WTC11 (cell line): ENCODE data around the gene UGT1A9. TPM values are rescaled to one million over a fixed set of nuclear protein-coding genes. Genes with fewer than 3 reads are reported as not detected.

Experiments used
- ATAC-seq: fragments of 200-7000 bp; cut with Tn5 transposase; 2 replicates; pipeline ENCODE4 v1.10.0; 2021; ENCODE audit warnings: mild to moderate bottlenecking, moderate library complexity
- CTCF ChIA-PET: fragments of 300-600 bp; sonication (Branson Sonifier 250); formaldehyde crosslinking; loops from one replicate; lab custom pipeline; 2021; ENCODE audit warnings: antibody characterized with exemption; lab: Charles Lee
- POLR2A ChIA-PET: fragments of 350-600 bp; sonication (Branson Sonifier 250); formaldehyde crosslinking; loops from one replicate; lab custom pipeline; 2021; ENCODE audit warnings: antibody characterized with exemption; lab: Charles Lee
- DNase-seq: peaks from one replicate; pipeline ENCODE4 v3.0.0; 2021; ENCODE audit warnings: low spot score
- H3K27ac Mint-ChIP-seq: 2 replicates; pipeline ENCODE4 v1.8.0; 2021; ENCODE audit warnings: mixed read lengths
- H3K27me3 Mint-ChIP-seq: 2 replicates; pipeline ENCODE4 v1.8.0; 2021; ENCODE audit warnings: low read depth, mild to moderate bottlenecking, moderate library complexity, mixed read lengths
- H3K36me3 Mint-ChIP-seq: 2 replicates; pipeline ENCODE4 v1.8.0; 2021; ENCODE audit warnings: mixed read lengths
- H3K4me1 Mint-ChIP-seq: 2 replicates; pipeline ENCODE4 v1.8.0; 2022; ENCODE audit warnings: mixed read lengths
- H3K4me3 Mint-ChIP-seq: 2 replicates; pipeline ENCODE4 v1.8.0; 2021; ENCODE audit warnings: mild to moderate bottlenecking, moderate library complexity, mixed read lengths
- H3K9me3 Mint-ChIP-seq: 2 replicates; pipeline ENCODE4 v1.8.0; 2021; ENCODE audit warnings: mixed read lengths
- CREB1 ChIP-seq: sonication (generic); formaldehyde crosslinking; IDR thresholded peaks from 2 replicates; pipeline ENCODE4 v1.8.0; 2023; ENCODE audit warnings: mild to moderate bottlenecking, missing genetic modification reagents
- ELF4 ChIP-seq: sonication (generic); formaldehyde crosslinking; IDR thresholded peaks from 2 replicates; pipeline ENCODE4 v1.8.1; 2022; ENCODE audit warnings: low read depth, mild to moderate bottlenecking, moderate library complexity, missing genetic modification reagents
- ETV6 ChIP-seq: sonication (generic); formaldehyde crosslinking; IDR thresholded peaks from 2 replicates; pipeline ENCODE4 v1.8.1; 2022; ENCODE audit warnings: mild to moderate bottlenecking, missing genetic modification reagents
- FOXK1 ChIP-seq: sonication (generic); formaldehyde crosslinking; IDR thresholded peaks from 2 replicates; pipeline ENCODE4 v1.8.0; 2022; ENCODE audit warnings: mild to moderate bottlenecking, moderate library complexity, missing genetic modification reagents
- FOXP4 ChIP-seq: sonication (generic); formaldehyde crosslinking; IDR thresholded peaks from 2 replicates; pipeline ENCODE4 v1.8.0; 2022; ENCODE audit warnings: mild to moderate bottlenecking, missing genetic modification reagents
- GRHL2 ChIP-seq: fragments of 250-450 bp; sonication (Bioruptor Pico); IDR thresholded peaks from 2 replicates; pipeline ENCODE4 v1.8.0; 2022; ENCODE audit warnings: mild to moderate bottlenecking, moderate library complexity; ENCODE audit not compliant: insufficient replicate concordance, severe bottlenecking
- IRF2 ChIP-seq: sonication (generic); formaldehyde crosslinking; IDR thresholded peaks from 2 replicates; pipeline ENCODE4 v1.8.0; 2022; ENCODE audit warnings: low read depth, missing genetic modification reagents, borderline replicate concordance
- NFATC4 ChIP-seq: fragments of 250-450 bp; sonication (Bioruptor Pico); IDR thresholded peaks from 2 replicates; pipeline ENCODE4 v1.9.0; 2021; ENCODE audit warnings: mild to moderate bottlenecking
- PRDM15 ChIP-seq: sonication (generic); formaldehyde crosslinking; IDR thresholded peaks from 2 replicates; pipeline ENCODE4 v1.8.0; 2022; ENCODE audit warnings: missing genetic modification reagents
- SMAD4 ChIP-seq: sonication (generic); formaldehyde crosslinking; IDR thresholded peaks from 2 replicates; pipeline ENCODE4 v1.8.0; 2022; ENCODE audit warnings: mild to moderate bottlenecking, missing genetic modification reagents
- ZNF232 ChIP-seq: sonication (generic); formaldehyde crosslinking; IDR thresholded peaks from 2 replicates; pipeline ENCODE4 v1.8.0; 2022; ENCODE audit warnings: mild to moderate bottlenecking, missing genetic modification reagents
- ZNF263 ChIP-seq: sonication (generic); formaldehyde crosslinking; IDR thresholded peaks from 2 replicates; pipeline ENCODE4 v1.8.1; 2022; ENCODE audit warnings: low read depth, mild to moderate bottlenecking, moderate library complexity, missing genetic modification reagents
- ZNF317 ChIP-seq: sonication (generic); formaldehyde crosslinking; IDR thresholded peaks from 2 replicates; pipeline ENCODE4 v1.8.1; 2023; ENCODE audit warnings: low read depth, mild to moderate bottlenecking, moderate library complexity, missing genetic modification reagents, borderline replicate concordance
- total RNA-seq: library from RNA; stranded (reverse); gene quantifications from 3 replicates; pipeline ENCODE4 v1.2.3, GENCODE V29; 2021
- TF ChIP-seq, protein P1 (sequence below): sonication (generic); formaldehyde crosslinking; IDR thresholded peaks from 2 replicates; pipeline ENCODE4 v1.8.1; 2023; ENCODE audit warnings: mild to moderate bottlenecking, missing genetic modification reagents, borderline replicate concordance
- TF ChIP-seq, protein P2 (sequence below): sonication (generic); formaldehyde crosslinking; IDR thresholded peaks from 2 replicates; pipeline ENCODE4 v1.8.0; 2022; ENCODE audit warnings: mild to moderate bottlenecking, missing genetic modification reagents
- TF ChIP-seq, protein P3 (sequence below): sonication (generic); formaldehyde crosslinking; IDR thresholded peaks from 2 replicates; pipeline ENCODE4 v1.8.1; 2022; ENCODE audit warnings: missing genetic modification reagents, borderline replicate concordance
- TF ChIP-seq, protein P4 (sequence below): sonication (generic); formaldehyde crosslinking; IDR thresholded peaks from 2 replicates; pipeline ENCODE4 v1.8.0; 2023; ENCODE audit warnings: missing genetic modification reagents

Gene UGT1A9
- total RNA-seq, 1 experiment from 2014 or later = not detected

DNA sequence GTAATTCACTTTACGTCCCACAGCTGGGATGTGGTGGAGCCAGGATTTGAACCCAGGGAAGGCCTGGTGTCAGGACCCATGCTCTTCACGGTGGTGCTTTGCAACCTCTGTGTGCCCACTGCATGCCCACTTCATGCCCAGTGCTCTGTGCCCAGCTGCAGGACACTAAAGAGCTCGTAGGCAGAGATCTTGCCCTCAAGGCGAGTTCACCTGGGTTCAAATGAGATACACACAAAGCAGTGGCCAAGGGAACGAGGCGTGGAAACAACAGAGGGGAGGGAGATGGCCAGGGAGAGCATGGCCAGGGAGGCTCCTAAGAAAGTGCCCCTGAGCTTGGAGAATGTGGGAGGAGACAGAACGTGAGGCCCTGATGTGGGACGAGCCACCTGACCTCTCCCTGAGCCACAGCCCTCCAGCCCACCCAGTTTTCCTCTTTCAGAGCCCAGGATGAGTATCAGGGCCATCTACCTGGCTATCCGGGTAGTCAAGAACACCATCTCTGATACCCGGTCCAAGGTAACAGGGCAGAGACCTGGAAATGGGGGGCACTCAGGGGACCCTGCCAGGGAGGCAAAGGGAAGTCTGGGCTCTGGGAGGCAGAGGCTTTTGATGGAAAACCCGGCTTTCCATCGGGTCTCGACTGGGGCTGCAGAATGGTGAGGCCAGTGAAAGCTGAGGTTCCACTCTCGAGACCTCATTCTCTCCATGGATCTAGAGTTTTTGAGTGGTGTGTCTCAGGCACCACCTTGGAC is 126.8 kb downstream of the UGT1A9 start (continued):
- TF ChIP-seq, protein P1, sequence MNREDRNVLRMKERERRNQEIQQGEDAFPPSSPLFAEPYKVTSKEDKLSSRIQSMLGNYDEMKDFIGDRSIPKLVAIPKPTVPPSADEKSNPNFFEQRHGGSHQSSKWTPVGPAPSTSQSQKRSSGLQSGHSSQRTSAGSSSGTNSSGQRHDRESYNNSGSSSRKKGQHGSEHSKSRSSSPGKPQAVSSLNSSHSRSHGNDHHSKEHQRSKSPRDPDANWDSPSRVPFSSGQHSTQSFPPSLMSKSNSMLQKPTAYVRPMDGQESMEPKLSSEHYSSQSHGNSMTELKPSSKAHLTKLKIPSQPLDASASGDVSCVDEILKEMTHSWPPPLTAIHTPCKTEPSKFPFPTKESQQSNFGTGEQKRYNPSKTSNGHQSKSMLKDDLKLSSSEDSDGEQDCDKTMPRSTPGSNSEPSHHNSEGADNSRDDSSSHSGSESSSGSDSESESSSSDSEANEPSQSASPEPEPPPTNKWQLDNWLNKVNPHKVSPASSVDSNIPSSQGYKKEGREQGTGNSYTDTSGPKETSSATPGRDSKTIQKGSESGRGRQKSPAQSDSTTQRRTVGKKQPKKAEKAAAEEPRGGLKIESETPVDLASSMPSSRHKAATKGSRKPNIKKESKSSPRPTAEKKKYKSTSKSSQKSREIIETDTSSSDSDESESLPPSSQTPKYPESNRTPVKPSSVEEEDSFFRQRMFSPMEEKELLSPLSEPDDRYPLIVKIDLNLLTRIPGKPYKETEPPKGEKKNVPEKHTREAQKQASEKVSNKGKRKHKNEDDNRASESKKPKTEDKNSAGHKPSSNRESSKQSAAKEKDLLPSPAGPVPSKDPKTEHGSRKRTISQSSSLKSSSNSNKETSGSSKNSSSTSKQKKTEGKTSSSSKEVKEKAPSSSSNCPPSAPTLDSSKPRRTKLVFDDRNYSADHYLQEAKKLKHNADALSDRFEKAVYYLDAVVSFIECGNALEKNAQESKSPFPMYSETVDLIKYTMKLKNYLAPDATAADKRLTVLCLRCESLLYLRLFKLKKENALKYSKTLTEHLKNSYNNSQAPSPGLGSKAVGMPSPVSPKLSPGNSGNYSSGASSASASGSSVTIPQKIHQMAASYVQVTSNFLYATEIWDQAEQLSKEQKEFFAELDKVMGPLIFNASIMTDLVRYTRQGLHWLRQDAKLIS = no peak
- TF ChIP-seq, protein P2, sequence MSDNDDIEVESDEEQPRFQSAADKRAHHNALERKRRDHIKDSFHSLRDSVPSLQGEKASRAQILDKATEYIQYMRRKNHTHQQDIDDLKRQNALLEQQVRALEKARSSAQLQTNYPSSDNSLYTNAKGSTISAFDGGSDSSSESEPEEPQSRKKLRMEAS = no peak
- TF ChIP-seq IRF2 (CRISPR knock-in tag) (no peak), CREB1 (CRISPR knock-in tag) (no peak), FOXK1 (CRISPR knock-in tag) (no peak), ETV6 (CRISPR knock-in tag) (no peak), FOXP4 (CRISPR knock-in tag) (no peak)
- TF ChIP-seq, protein P3, sequence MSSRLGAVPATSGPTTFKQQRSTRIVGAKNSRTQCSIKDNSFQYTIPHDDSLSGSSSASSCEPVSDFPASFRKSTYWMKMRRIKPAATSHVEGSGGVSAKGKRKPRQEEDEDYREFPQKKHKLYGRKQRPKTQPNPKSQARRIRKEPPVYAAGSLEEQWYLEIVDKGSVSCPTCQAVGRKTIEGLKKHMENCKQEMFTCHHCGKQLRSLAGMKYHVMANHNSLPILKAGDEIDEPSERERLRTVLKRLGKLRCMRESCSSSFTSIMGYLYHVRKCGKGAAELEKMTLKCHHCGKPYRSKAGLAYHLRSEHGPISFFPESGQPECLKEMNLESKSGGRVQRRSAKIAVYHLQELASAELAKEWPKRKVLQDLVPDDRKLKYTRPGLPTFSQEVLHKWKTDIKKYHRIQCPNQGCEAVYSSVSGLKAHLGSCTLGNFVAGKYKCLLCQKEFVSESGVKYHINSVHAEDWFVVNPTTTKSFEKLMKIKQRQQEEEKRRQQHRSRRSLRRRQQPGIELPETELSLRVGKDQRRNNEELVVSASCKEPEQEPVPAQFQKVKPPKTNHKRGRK = no peak

- Mint-ChIP-seq H3K27ac (no peak overlapping the region), H3K9me3 (peaks cover 11% of the 10 kb centered on the region), H3K4me3 (no peak overlapping the region), H3K36me3 (no peaks in the 10 kb centered on the region), H3K4me1 (no peaks in the 10 kb centered on the region)
- POLR2A ChIA-PET = no interaction called here
- no peak for DNase-seq
- TF ChIP-seq GRHL2 (CRISPR knock-in tag) (no peak), ELF4 (CRISPR knock-in tag) (no peak), SMAD4 (CRISPR knock-in tag) (no peak), ZNF317 (CRISPR knock-in tag) (no peak), ZNF263 (CRISPR knock-in tag) (no peak), NFATC4 (CRISPR knock-in tag) (no peak), ZNF232 (CRISPR knock-in tag) (no peak), PRDM15 (CRISPR knock-in tag) (no peak)
- TF ChIP-seq, protein P4, sequence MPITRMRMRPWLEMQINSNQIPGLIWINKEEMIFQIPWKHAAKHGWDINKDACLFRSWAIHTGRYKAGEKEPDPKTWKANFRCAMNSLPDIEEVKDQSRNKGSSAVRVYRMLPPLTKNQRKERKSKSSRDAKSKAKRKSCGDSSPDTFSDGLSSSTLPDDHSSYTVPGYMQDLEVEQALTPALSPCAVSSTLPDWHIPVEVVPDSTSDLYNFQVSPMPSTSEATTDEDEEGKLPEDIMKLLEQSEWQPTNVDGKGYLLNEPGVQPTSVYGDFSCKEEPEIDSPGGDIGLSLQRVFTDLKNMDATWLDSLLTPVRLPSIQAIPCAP (CRISPR knock-in tag) = no peak
- TF ChIP-seq, all 79 proteins: peak for 0
- H3K27me3 Mint-ChIP-seq = no peaks in the 10 kb centered on the region; the same call in 1 of the 2 replicates
- CTCF ChIA-PET = no interaction called here
- ATAC-seq = no peak
These were observed 127.5 kb downstream of the UGT1A9 start for GRCh38 chr2:233799087-233799665.
